PC-3 (cell line): Measurements from ENCODE around the gene CDK1. TPM values are rescaled to one million over a fixed set of nuclear protein-coding genes. Genes with fewer than 3 reads are reported as not detected.
"Not testable (repeated sequence)": the region's sequence is repeated elsewhere in the genome, so short reads cannot be mapped to it uniquely, and the experiment has no call there.

Source experiments
- ATAC-seq: fragments of 200-7000 bp; cut with Tn5 transposase; 2 replicates; pipeline ENCODE4 v1.9.1; 2020; ENCODE audit warnings: mild to moderate bottlenecking, moderate library complexity
- BruUV-seq: library from RNA; stranded (reverse); fragments of 400-500 nt; replicated peaks from 2 replicates; lab custom pipeline; 2021; lab: Mats Ljungman, UMichigan
- CTCF ChIA-PET: fragments of 300-600 bp; sonication (Branson Sonifier 250); formaldehyde crosslinking; loops from one replicate; lab custom pipeline; 2022; ENCODE audit warnings: antibody characterized with exemption; lab: Charles Lee
- POLR2A ChIA-PET: fragments of 300-600 bp; sonication (Branson Sonifier 250); formaldehyde crosslinking; loops from one replicate; lab custom pipeline; 2022; ENCODE audit warnings: antibody characterized with exemption; ENCODE audit not compliant: unreplicated experiment; lab: Charles Lee
- DNase-seq: peaks from one replicate; pipeline ENCODE4 v3.0.0-alpha.2; 2015
- H2AFZ ChIP-seq: fragments of 300-600 bp; sonication (generic); 2 replicates; pipeline ENCODE4 v1.6.0; 2016; ENCODE audit warnings: antibody characterized with exemption, low read length
- H3F3A ChIP-seq: fragments of 300-600 bp; sonication (generic); one replicate; pipeline ENCODE4 v1.6.0; 2017; ENCODE audit warnings: antibody characterized with exemption, low read length, control low read depth, mild to moderate bottlenecking; ENCODE audit not compliant: unreplicated experiment
- H3K27ac ChIP-seq: fragments of 300-600 bp; sonication (generic); 2 replicates; pipeline ENCODE4 v1.5.1; 2016; ENCODE audit warnings: mild to moderate bottlenecking, low read length
- H3K27me3 ChIP-seq: fragments of 300-600 bp; sonication (generic); 2 replicates; pipeline ENCODE4 v1.6.1; 2016; ENCODE audit warnings: low read length, mixed read lengths
- H3K36me3 ChIP-seq: fragments of 300-600 bp; sonication (generic); 2 replicates; pipeline ENCODE4 v1.6.1; 2016; ENCODE audit warnings: low read depth, mixed run types, low read length, mixed read lengths
- H3K4me1 ChIP-seq: fragments of 300-600 bp; sonication (generic); 2 replicates; pipeline ENCODE4 v1.5.1; 2016; ENCODE audit warnings: low read length; ENCODE audit not compliant: insufficient read depth
- H3K4me2 ChIP-seq: fragments of 300-600 bp; sonication (generic); 2 replicates; pipeline ENCODE4 v1.6.0; 2016; ENCODE audit warnings: low read length
- H3K4me3 ChIP-seq: fragments of 300-600 bp; sonication (generic); 2 replicates; pipeline ENCODE4 v1.5.1; 2016; ENCODE audit warnings: mild to moderate bottlenecking, low read length, mixed read lengths
- H3K79me2 ChIP-seq: fragments of 300-600 bp; sonication (generic); 2 replicates; pipeline ENCODE4 v1.6.1; 2017; ENCODE audit warnings: low read length, mixed read lengths
- H3K9ac ChIP-seq: fragments of 300-600 bp; sonication (generic); 2 replicates; pipeline ENCODE4 v1.6.0; 2016; ENCODE audit warnings: mild to moderate bottlenecking, low read length
- H3K9me2 ChIP-seq: fragments of 300-600 bp; sonication (generic); replicated peaks from 2 replicates; pipeline ENCODE4 v1.6.1; 2016; ENCODE audit warnings: mixed run types, low read length, mixed read lengths
- H3K9me3 ChIP-seq: fragments of 300-600 bp; sonication (generic); 2 replicates; pipeline ENCODE4 v1.6.1; 2016; ENCODE audit warnings: low read length, mixed read lengths
- H4K20me1 ChIP-seq: fragments of 300-600 bp; sonication (generic); 2 replicates; pipeline ENCODE4 v1.6.1; 2016; ENCODE audit warnings: low read length, mixed read lengths
- CTCF ChIP-seq: fragments of 300-600 bp; sonication (generic); conservative IDR thresholded peaks from 2 replicates; pipeline ENCODE4 v1.5.1; 2017; ENCODE audit warnings: antibody characterized with exemption, low read depth, mild to moderate bottlenecking, low read length
- EZH2 ChIP-seq: fragments of 300-600 bp; sonication (generic); IDR thresholded peaks from one replicate; pipeline ENCODE4 v1.6.1; 2017; ENCODE audit warnings: antibody characterized with exemption, mild to moderate bottlenecking, low read length; ENCODE audit not compliant: unreplicated experiment
- EZH2phosphoT487 ChIP-seq: fragments of 300-600 bp; sonication (generic); IDR thresholded peaks from 2 replicates; pipeline ENCODE4 v1.6.1; 2018; ENCODE audit warnings: mild to moderate bottlenecking, antibody characterized with exemption, low read length, borderline replicate concordance
- intact Hi-C: fragments of 100-400 bp; cut with micrococcal nuclease; formaldehyde crosslinking; loops from 2 replicates; pipeline ENCODE4 v1.9.0; 2023
- total RNA-seq: library from RNA; depleted of rRNA; stranded (reverse); fragments of >200 nt; gene quantifications from 2 replicates; pipeline ENCODE4 v1.2.3, GENCODE V29; 2014

CDK1 gene
- total RNA-seq, 1 experiment from 2014 or later = 202 TPM

- Histone ChIP-seq H3F3A (no peaks in the 10 kb centered on the region), H3K4me1 (peaks cover 8% of the 10 kb centered on the region; the same call in 1 of the 2 replicates), H3K4me2 (no peak overlapping the region), H3K79me2 (no peaks in the 10 kb centered on the region), H3K9me3 (no peaks in the 10 kb centered on the region), H3K36me3 (no peaks in the 10 kb centered on the region), H3K9ac (no peak overlapping the region), H3K27me3 (no peaks in the 10 kb centered on the region), H3K4me3 (no peak overlapping the region), H3K27ac (no peak overlapping the region), H3K9me2 (no peaks in the 10 kb centered on the region), H4K20me1 (no peaks in the 10 kb centered on the region), H2AFZ (no peak overlapping the region)
- intact Hi-C loops = no loop called here
- ChIA-PET POLR2A (no interaction called here), CTCF (no interaction called here)
- peak; percentile 55 for ATAC-seq
- no peak for TF ChIP-seq EZH2
- no peak for TF ChIP-seq EZH2phosphoT487
- TF ChIP-seq CTCF = no peak
- no TSS peak for BruUV-seq
- DNase-seq = peak; percentile 34
These were observed 50.2 kb downstream of the CDK1 start for GRCh38 chr10:60828489-60828852.

- H3F3A ChIP-seq, H3K27ac ChIP-seq, H4K20me1 ChIP-seq, H3K4me3 ChIP-seq, CTCF ChIA-PET, BruUV-seq, H3K9me2 ChIP-seq, H3K4me1 ChIP-seq, H3K4me2 ChIP-seq, H2AFZ ChIP-seq, POLR2A ChIA-PET, DNase-seq, H3K36me3 ChIP-seq, intact Hi-C loops, ATAC-seq, H3K9me3 ChIP-seq, H3K27me3 ChIP-seq, H3K79me2 ChIP-seq, H3K9ac ChIP-seq: not testable (repeated sequence)
These were observed 53.9 kb downstream of the CDK1 start for GRCh38 chr10:60832136-60832535.

- Histone ChIP-seq H3K4me2 (no peak overlapping the region), H3K4me1 (no peaks in the 10 kb centered on the region), H3K27ac (no peak overlapping the region), H3K9me3 (no peaks in the 10 kb centered on the region), H2AFZ (no peak overlapping the region), H3F3A (no peaks in the 10 kb centered on the region), H4K20me1 (no peaks in the 10 kb centered on the region), H3K4me3 (no peak overlapping the region), H3K9ac (no peak overlapping the region), H3K36me3 (no peaks in the 10 kb centered on the region), H3K27me3 (no peaks in the 10 kb centered on the region), H3K79me2 (no peaks in the 10 kb centered on the region), H3K9me2 (no peaks in the 10 kb centered on the region)
- intact Hi-C loops = no loop called here
- no peak for TF ChIP-seq CTCF
- TF ChIP-seq EZH2 = no peak
- ATAC-seq = no peak
- CTCF ChIA-PET = no interaction called here
- BruUV-seq = no TSS peak
- DNase-seq = no peak
- POLR2A ChIA-PET = no interaction called here
These were observed 56.1 kb downstream of the CDK1 start for GRCh38 chr10:60834401-60834800.
